Heart left ventricle (tissue), 13 donors: Measurements from ENCODE around the gene SGO2.

Experiments
- POLR2A ChIP-seq, 2 donors: fragments of 450-650 bp; IDR thresholded peaks; one replicate each; pipeline ENCODE4 v1.6.1; 2017; ENCODE audit warnings: antibody characterized with exemption in 2 of 2, mild to moderate bottlenecking in 2 of 2, moderate library complexity in 2 of 2
- TF ChIP-seq, protein P1 (sequence below), 12 donors: fragments of 200-600 bp; sonication (generic) in 4 of 12; IDR thresholded peaks; one replicate each; pipeline versions ENCODE4 v1.5.0 to v1.8.0; 2018 to 2022; ENCODE audit warnings: antibody characterized with exemption in 12 of 12, mild to moderate bottlenecking in 5 of 12
- donor health status: ischemic (EF 13 %, LVEDD 7.1; RV severe dilation, severe dysfunction).
- donor health status: DM: no; HTN: yes; CAD: no.
- donor health status: DM: no; HTN: no; CAD: no.
- donor health status: ischemic (EF 25% LVEDD 6.9; RV normal size, moderate dysfunction).
- donor health status: ischemic (EF 25% LVEDD 5.7; RV mildly dilated, moderate dysfunction).
- donor health status: ischemic (EF 35%, LVEDD 5.7; RV mildly dilated, moderate dysfunction).
- donor health status: nonischemic (EF 11% LVEDD 7.7; RV severe dilation, severe dysfunction).
- donor health status: DM: yes; HTN: yes; CAD: no.
- donor health status: PGD.
- donor health status: ischemic (EF 29% LVEDD 5.4; RV normal size, mild dysfunction).
- donor health status: nonischemic (EF 23%, LVEDD 6.1; RV moderate dilation, normal function).

- TF ChIP-seq, protein P1, sequence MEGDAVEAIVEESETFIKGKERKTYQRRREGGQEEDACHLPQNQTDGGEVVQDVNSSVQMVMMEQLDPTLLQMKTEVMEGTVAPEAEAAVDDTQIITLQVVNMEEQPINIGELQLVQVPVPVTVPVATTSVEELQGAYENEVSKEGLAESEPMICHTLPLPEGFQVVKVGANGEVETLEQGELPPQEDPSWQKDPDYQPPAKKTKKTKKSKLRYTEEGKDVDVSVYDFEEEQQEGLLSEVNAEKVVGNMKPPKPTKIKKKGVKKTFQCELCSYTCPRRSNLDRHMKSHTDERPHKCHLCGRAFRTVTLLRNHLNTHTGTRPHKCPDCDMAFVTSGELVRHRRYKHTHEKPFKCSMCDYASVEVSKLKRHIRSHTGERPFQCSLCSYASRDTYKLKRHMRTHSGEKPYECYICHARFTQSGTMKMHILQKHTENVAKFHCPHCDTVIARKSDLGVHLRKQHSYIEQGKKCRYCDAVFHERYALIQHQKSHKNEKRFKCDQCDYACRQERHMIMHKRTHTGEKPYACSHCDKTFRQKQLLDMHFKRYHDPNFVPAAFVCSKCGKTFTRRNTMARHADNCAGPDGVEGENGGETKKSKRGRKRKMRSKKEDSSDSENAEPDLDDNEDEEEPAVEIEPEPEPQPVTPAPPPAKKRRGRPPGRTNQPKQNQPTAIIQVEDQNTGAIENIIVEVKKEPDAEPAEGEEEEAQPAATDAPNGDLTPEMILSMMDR (IDR thresholded peaks at IDR 0.05) = no peak
- no peak for TF ChIP-seq POLR2A (IDR thresholded peaks at IDR 0.05)
These were observed 76.6 kb downstream of the SGO2 start for GRCh38 chr2:200602584-200602983.
